H1 (cell line): ENCODE results near the gene ISLR2. TPM values are rescaled to one million over a fixed set of nuclear protein-coding genes. Genes with fewer than 3 reads are reported as not detected.
A peak's percentile ranks its signal among the peaks of the same experiment; 100 is the strongest.

ENCODE experiments used
- CTCF ChIA-PET: fragments of 300-600 bp; sonication (Branson Sonifier 250); formaldehyde crosslinking; loops from one replicate; lab custom pipeline; 2021; ENCODE audit not compliant: partially characterized antibody; lab: Charles Lee
- POLR2A ChIA-PET: fragments of 300-600 bp; sonication (Branson Sonifier 250); formaldehyde crosslinking; loops from one replicate; lab custom pipeline; 2021; ENCODE audit warnings: inconsistent platforms; ENCODE audit not compliant: partially characterized antibody; lab: Charles Lee
- DNase-seq, 2 experiments: peaks; one replicate each; pipeline versions ENCODE4 v3.0.0 to v3.0.0-alpha.2; 2010 to 2022; ENCODE audit warnings: low spot score in 2 of 2, low read depth in 1 of 2, mixed read lengths in 1 of 2
- FAIRE-seq: peaks from 2 replicates; lab custom pipeline; 2011; peaks lifted over from hg19 to GRCh38; lab: Jason Lieb, UNC
- H2AFZ ChIP-seq: 2 replicates; pipeline ENCODE4 v1.8.1; 2012; ENCODE audit warnings: low read length, inconsistent platforms
- H2AK5ac ChIP-seq: 2 replicates; pipeline ENCODE4 v1.6.1; 2013; ENCODE audit warnings: low read depth, low read length
- H2BK120ac ChIP-seq: replicated peaks from 2 replicates; pipeline ENCODE3; 2013; ENCODE audit warnings: low read depth, low read length, inconsistent platforms
- H2BK12ac ChIP-seq: 2 replicates; pipeline ENCODE4 v1.6.1; 2013; ENCODE audit warnings: low read depth, low read length
- H2BK15ac ChIP-seq: 2 replicates; pipeline ENCODE4 v1.6.1; 2013; ENCODE audit warnings: low read length
- H2BK20ac ChIP-seq: 2 replicates; pipeline ENCODE4 v1.6.1; 2013; ENCODE audit warnings: low read length
- H2BK5ac ChIP-seq: 2 replicates; pipeline ENCODE4 v1.6.1; 2013; ENCODE audit warnings: low read depth, low read length
- H3K14ac ChIP-seq: 2 replicates; pipeline ENCODE4 v1.6.1; 2013; ENCODE audit warnings: inconsistent platforms; ENCODE audit not compliant: insufficient read length
- H3K18ac ChIP-seq: 2 replicates; pipeline ENCODE4 v1.6.1; 2013; ENCODE audit warnings: low read length; ENCODE audit errors: extremely low read depth
- H3K23ac ChIP-seq: 2 replicates; pipeline ENCODE4 v1.6.1; 2013; ENCODE audit warnings: inconsistent platforms; ENCODE audit not compliant: insufficient read length
- H3K23me2 ChIP-seq: 2 replicates; pipeline ENCODE4 v1.6.1; 2013; ENCODE audit warnings: low read depth, low read length
- H3K27ac ChIP-seq: 2 replicates; pipeline ENCODE4 v1.6.1; 2011; ENCODE audit warnings: low read depth, low read length, inconsistent platforms
- H3K27me3 ChIP-seq, 4 experiments: replicated peaks in 1 of 4; 1 replicate in 1 of 4; 2 replicates in 3 of 4; pipeline versions ENCODE4 v1.6.1 to v1.8.1; 2011 to 2013; ENCODE audit warnings: low read length in 3 of 4, mild to moderate bottlenecking in 3 of 4, inconsistent platforms in 2 of 4, mixed read lengths in 2 of 4, moderate library complexity in 1 of 4; ENCODE audit not compliant: control insufficient read depth in 3 of 4, insufficient read depth in 3 of 4; ENCODE audit errors: extremely low read depth in 1 of 4
- H3K36me3 ChIP-seq, 4 experiments: 2 replicates each; pipeline versions ENCODE4 v1.6.1 to v1.8.1; 2011 to 2013; ENCODE audit warnings: mild to moderate bottlenecking in 4 of 4, low read length in 3 of 4, moderate library complexity in 2 of 4, control low read depth in 1 of 4, inconsistent platforms in 1 of 4; ENCODE audit not compliant: insufficient read depth in 4 of 4, control insufficient read depth in 2 of 4
- H3K4ac ChIP-seq: replicated peaks from 2 replicates; pipeline ENCODE3; 2013; ENCODE audit warnings: low read length, low read depth, mixed read lengths, inconsistent platforms; ENCODE audit not compliant: insufficient read length
- H3K4me1 ChIP-seq, 4 experiments: replicated peaks in 1 of 4; 1 replicate in 1 of 4; 2 replicates in 3 of 4; pipeline versions ENCODE4 v1.6.1 to v1.8.1; 2011 to 2013; ENCODE audit warnings: low read length in 3 of 4, inconsistent platforms in 2 of 4, mixed read lengths in 1 of 4; ENCODE audit not compliant: insufficient read depth in 4 of 4, control insufficient read depth in 3 of 4
- H3K4me2 ChIP-seq, 2 experiments: 2 replicates each; pipeline versions ENCODE4 v1.6.1 to v1.8.1; 2011 to 2013; ENCODE audit warnings: low read depth in 2 of 2, low read length in 2 of 2, control low read depth in 1 of 2, inconsistent platforms in 1 of 2, mild to moderate bottlenecking in 1 of 2; ENCODE audit not compliant: insufficient read depth in 1 of 2
- H3K4me3 ChIP-seq, 4 experiments: fragments of 200-600, 300-600 bp in 1 of 4; sonication (generic), shearing (Covaris generic), sonication (Bioruptor Twin) in 1 of 4; 2 replicates each; pipeline versions ENCODE4 v1.5.1 to v1.8.1; 2011 to 2016; ENCODE audit warnings: low read length in 4 of 4, low read depth in 3 of 4, control low read depth in 2 of 4, inconsistent platforms in 2 of 4, mild to moderate bottlenecking in 2 of 4, mixed read lengths in 1 of 4, moderate library complexity in 1 of 4; ENCODE audit not compliant: insufficient read depth in 2 of 4; ENCODE audit errors: extremely low read depth in 1 of 4
- H3K56ac ChIP-seq: replicated peaks from 2 replicates; pipeline ENCODE3; 2013; ENCODE audit warnings: low read depth, mild to moderate bottlenecking, mixed read lengths, low read length, inconsistent platforms; ENCODE audit not compliant: insufficient read length
- H3K79me1 ChIP-seq: 2 replicates; pipeline ENCODE4 v1.6.1; 2013; ENCODE audit warnings: low read depth, low read length, control low read depth
- H3K79me2 ChIP-seq, 2 experiments: 2 replicates each; pipeline versions ENCODE4 v1.6.1 to v1.8.1; 2012 to 2013; ENCODE audit warnings: low read length in 2 of 2, mild to moderate bottlenecking in 2 of 2, inconsistent platforms in 1 of 2; ENCODE audit not compliant: insufficient read depth in 2 of 2, control insufficient read depth in 1 of 2
- H3K9ac ChIP-seq, 4 experiments: replicated peaks in 1 of 4; 1 replicate in 1 of 4; 2 replicates in 3 of 4; pipeline versions ENCODE4 v1.6.1 to v1.8.1; 2011 to 2013; ENCODE audit warnings: low read depth in 3 of 4, low read length in 3 of 4, control low read depth in 2 of 4, mild to moderate bottlenecking in 2 of 4, moderate library complexity in 2 of 4, inconsistent platforms in 1 of 4; ENCODE audit errors: extremely low read depth in 1 of 4
- H3K9me3 ChIP-seq, 2 experiments: 2 replicates each; pipeline versions ENCODE4 v1.6.1 to v1.8.1; 2012 to 2013; ENCODE audit warnings: mild to moderate bottlenecking in 2 of 2, moderate library complexity in 2 of 2, control low read depth in 1 of 2, inconsistent platforms in 1 of 2, low read depth in 1 of 2, low read length in 1 of 2, mixed read lengths in 1 of 2; ENCODE audit not compliant: insufficient read depth in 2 of 2
- H4K20me1 ChIP-seq, 2 experiments: replicated peaks in 1 of 2; 2 replicates each; pipeline versions ENCODE3 to v1.8.1; 2011 to 2013; ENCODE audit warnings: inconsistent platforms in 2 of 2, low read length in 2 of 2, mild to moderate bottlenecking in 1 of 2; ENCODE audit not compliant: insufficient read depth in 2 of 2, control insufficient read depth in 1 of 2
- H4K5ac ChIP-seq: 2 replicates; pipeline ENCODE4 v1.6.1; 2013; ENCODE audit warnings: low read length, low read depth, mixed read lengths, inconsistent platforms; ENCODE audit not compliant: insufficient read length
- H4K8ac ChIP-seq: 2 replicates; pipeline ENCODE4 v1.8.0; 2013; ENCODE audit warnings: mild to moderate bottlenecking, moderate library complexity, low read length, inconsistent platforms; ENCODE audit not compliant: insufficient read depth; ENCODE audit errors: extremely low read depth
- H4K91ac ChIP-seq: replicated peaks from 2 replicates; pipeline ENCODE3; 2013; ENCODE audit warnings: low read length, mixed read lengths, inconsistent platforms; ENCODE audit not compliant: insufficient read length
- CBX5 ChIP-seq: fragments of 300-800, 300-1000 bp; sonication (generic); IDR thresholded peaks from 2 replicates; pipeline ENCODE4 v1.7.1; 2016; ENCODE audit warnings: antibody characterized with exemption, low read length, low read depth
- CHD1 ChIP-seq: IDR thresholded peaks from 2 replicates; pipeline ENCODE4 v1.6.1; 2012; ENCODE audit warnings: low read depth, low read length, improper control_type of control experiment
- GTF2F1 ChIP-seq: IDR thresholded peaks from 2 replicates; pipeline ENCODE4 v1.6.1; 2012; ENCODE audit warnings: low read depth, low read length, improper control_type of control experiment, borderline replicate concordance
- JUND ChIP-seq: IDR thresholded peaks from 2 replicates; pipeline ENCODE4 v1.6.1; 2011; ENCODE audit warnings: mild to moderate bottlenecking, improper control_type of control experiment, low read length
- MAFK ChIP-seq: IDR thresholded peaks from 2 replicates; pipeline ENCODE4 v1.6.1; 2012; ENCODE audit warnings: low read depth, mild to moderate bottlenecking, improper control_type of control experiment, low read length
- MAX ChIP-seq: IDR thresholded peaks from 2 replicates; pipeline ENCODE4 v1.6.1; 2012; ENCODE audit warnings: inconsistent platforms
- POLR2A ChIP-seq, 2 experiments: IDR thresholded peaks; 1 replicate in 1 of 2; 2 replicates in 1 of 2; pipeline ENCODE4 v1.6.1; 2011; ENCODE audit warnings: low read depth in 2 of 2, low read length in 2 of 2, mild to moderate bottlenecking in 2 of 2; ENCODE audit errors: control extremely low read depth in 1 of 2
- RXRA ChIP-seq: IDR thresholded peaks from 2 replicates; pipeline ENCODE4 v1.6.1; 2011; ENCODE audit warnings: low read depth, mild to moderate bottlenecking, low read length, moderate library complexity; ENCODE audit not compliant: insufficient read depth
- SAP30 ChIP-seq: fragments of 300-600 bp; sonication (generic); IDR thresholded peaks from 2 replicates; pipeline ENCODE4 v1.7.1; 2012; ENCODE audit warnings: low read length, moderate library complexity, mild to moderate bottlenecking, inconsistent platforms; ENCODE audit not compliant: insufficient read depth, insufficient replicate concordance
- SIN3A ChIP-seq, 2 experiments: IDR thresholded peaks in 1 of 2; conservative IDR thresholded peaks in 1 of 2; 2 replicates each; pipeline ENCODE4 v1.6.1; 2011 to 2012; ENCODE audit warnings: low read length in 2 of 2, improper control_type of control experiment in 1 of 2, low read depth in 1 of 2, mild to moderate bottlenecking in 1 of 2
- USF2 ChIP-seq: IDR thresholded peaks from 2 replicates; pipeline ENCODE4 v1.6.1; 2011; ENCODE audit warnings: low read length, improper control_type of control experiment
- ZNF274 ChIP-seq: IDR thresholded peaks from 2 replicates; pipeline ENCODE4 v1.7.0; 2012; ENCODE audit warnings: low read length, borderline replicate concordance; ENCODE audit errors: extremely low read depth
- WGBS, 2 experiments: shearing (Covaris generic) in 1 of 2; methylation state at CpG; one replicate each; pipeline versions ENCODE4 v1.1.6 to v1.1.7; 2013 to 2015; ENCODE audit warnings: low lambda C conversion rate in 2 of 2, mixed read lengths in 2 of 2, inconsistent platforms in 1 of 2, low coverage in 1 of 2, missing lambda C conversion rate in 1 of 2; ENCODE audit not compliant: insufficient replicate concordance in 2 of 2, insufficient coverage in 1 of 2, insufficient read length in 1 of 2; ENCODE audit errors: extremely low coverage in 1 of 2, missing lambda C conversion rate in 1 of 2; 5-methylcytosine and 5-hydroxymethylcytosine counted together
- polyA plus RNA-seq, 7 experiments: library from polyadenylated mRNA; depleted of rRNA in 3 of 7; stranded (reverse) in 5 of 7; unstranded in 2 of 7; fragments of >200 nt in 5 of 7; fragments of 200-250 nt in 2 of 7; gene quantifications; 1 replicate in 5 of 7; 2 replicates in 1 of 7; 4 replicates in 1 of 7; pipeline versions ENCODE4 v1.2.1 to v1.2.3, GENCODE V29; 2011 to 2013; ENCODE audit warnings: missing spikeins in 2 of 7, mixed read lengths in 2 of 7
- total RNA-seq: library from RNA; stranded (reverse); fragmentation: NEBNext Ultra II Directional; extraction: Animal tissue kit (Norgen Biotek cat#: 25700); gene quantifications from 2 replicates; pipeline ENCODE4 v1.2.1, GENCODE V29; 2021

The ISLR2 gene
- total and polyA plus RNA-seq, 2 of the 8 experiments (the other 6 are each of a cell fraction or from before 2014, with no cell fraction given), result 0.47 to 0.58 TPM

DNA sequence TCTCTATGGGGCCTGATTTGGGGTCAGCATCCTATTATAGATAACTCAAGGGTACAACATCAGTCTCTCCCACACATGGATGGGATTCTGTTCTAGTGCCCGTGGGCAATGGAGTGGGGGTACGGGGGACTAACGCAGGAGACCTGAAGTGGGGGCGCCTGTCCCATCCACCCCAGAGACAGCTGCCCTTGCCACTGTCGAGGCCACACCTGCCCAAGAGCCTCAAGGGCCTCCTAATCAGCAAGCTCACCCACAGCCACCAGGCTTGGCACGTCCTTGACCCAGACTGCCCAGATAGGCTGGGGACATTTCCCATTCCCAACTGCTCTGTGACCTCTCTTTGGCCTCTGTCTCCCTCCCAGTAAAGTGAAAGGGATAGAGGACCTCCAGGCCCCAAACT is 8.5 kb upstream of the ISLR2 start:
- H3K27me3 ChIP-seq, result peaks cover 0 to 11% (median 6%) of the 10 kb centered on the region in 4 experiments; a peak in 5 of 7 replicates
- 0 out of 2 replicates have a peak overlapping the region, but pooled peaks have one; percentile 16 for H2AFZ ChIP-seq
- H3K79me2 ChIP-seq, result no peaks in the 10 kb centered on the region
- POLR2A ChIA-PET, result interaction anchor here (0.8 to 1.3 kb wide), 6 partner anchors 8 to 199 kb away, joined by 3 to 5 read pairs (median 3); partner anchors contain the start of gene ISLR2
- no peak overlapping the region for H3K4ac ChIP-seq
- H4K5ac ChIP-seq, result no peak overlapping the region
- 93% methylated on average over 6 of the region's 6 CpGs; no CpG with 5 or more reads in 1 of the 2 experiments for WGBS, 2 experiments
- 0 out of 4 replicates have a peak overlapping the region, but pooled peaks of 1 of the 2 experiments have one; percentile 43 for H3K4me2 ChIP-seq
- peak overlapping the region; percentile 39; the same call in 1 of the 2 replicates for H2AK5ac ChIP-seq
- H4K8ac ChIP-seq, result no peak overlapping the region
- no peak overlapping the region for H3K27ac ChIP-seq
- DNase-seq (no peak), FAIRE-seq (no peak)
- peak overlapping the region; percentile 80; the same call in 1 of the 2 replicates for H2BK20ac ChIP-seq
- CTCF ChIA-PET, result interaction anchor here (0.9 to 2.9 kb wide), 13 partner anchors 11 to 200 kb away, joined by 3 to 31 read pairs (median 7); partner anchors contain the start of gene STRA6
- H3K36me3 ChIP-seq, result no peaks in the 10 kb centered on the region
- no peaks in the 10 kb centered on the region; the same call in 1 of the 2 replicates for H3K23me2 ChIP-seq
- peak overlapping the region; percentile 29 for H4K91ac ChIP-seq
- H3K18ac ChIP-seq, result peak overlapping the region; percentile 32; the same call in 1 of the 2 replicates
- H2BK120ac ChIP-seq, result no peak overlapping the region
- H3K23ac ChIP-seq, result no peak overlapping the region
- no peak overlapping the region for H2BK12ac ChIP-seq
- H4K20me1 ChIP-seq, result no peaks in the 10 kb centered on the region
- H3K56ac ChIP-seq, result no peak overlapping the region
- no peak overlapping the region for H3K14ac ChIP-seq
- no peaks in the 10 kb centered on the region for H3K9me3 ChIP-seq
- H3K4me3 ChIP-seq, result no peak overlapping the region
- H3K79me1 ChIP-seq, result no peaks in the 10 kb centered on the region
- peaks cover 0 to 14% (median 11%) of the 10 kb centered on the region in 4 experiments; a peak in 6 of 7 replicates for H3K4me1 ChIP-seq
- H2BK5ac ChIP-seq, result peak overlapping the region; percentile 75; the same call in 1 of the 2 replicates
- no peak overlapping the region for H3K9ac ChIP-seq
- H2BK15ac ChIP-seq, result no peak overlapping the region
- TF ChIP-seq MAFK (no peak), MAX (no peak), USF2 (no peak), SAP30 (no peak), SIN3A (conservative IDR thresholded peaks at IDR 0.05 in 1 of 2, IDR thresholded peaks at IDR 0.05 in 1 of 2; ENCODE audit: low read depth in 1 of 2, low read length in 2 of 2) (no peak), JUND (no peak), ZNF274 (no peak), POLR2A (IDR thresholded peaks at IDR 0.05; ENCODE audit: control extremely low read depth in 1 of 2, low read depth in 2 of 2, low read length in 2 of 2) (no peak), GTF2F1 (no peak), CHD1 (no peak), CBX5 (no peak), RXRA (no peak)
